DMS79 treated with DMSO at 0.1 percent for 48 hours (cell line): ENCODE measurements around the gene CLDN9.
A peak's percentile ranks its signal among the peaks of the same experiment; 100 is the strongest.

Source experiments
- DNase-seq: peaks from one replicate; lab custom pipeline; 2025; lab: John Stamatoyannopoulos, UW

CLDN9 gene

GRCh38 chr16:3056336-3057180 is 43.8 kb downstream of the CLDN9 start:
- DNase-seq, result no peak

- DNase-seq, result no peak
Observed at GRCh38 chr16:3057181-3058138, 44.7 kb downstream of the CLDN9 start.

GRCh38 chr16:3058139-3059030 is 45.7 kb downstream of the CLDN9 start:
- DNase-seq, result no peak

GRCh38 chr16:3059041-3059722 is 46.5 kb downstream of the CLDN9 start:
- peak; percentile 36 for DNase-seq

GRCh38 chr16:3059723-3060242 is 47.1 kb downstream of the CLDN9 start:
- DNase-seq, result no peak

GRCh38 chr16:3060339-3061127 is 47.8 kb downstream of the CLDN9 start:
- no peak for DNase-seq

GRCh38 chr16:3062553-3062952 is 49.8 kb downstream of the CLDN9 start:
- no peak for DNase-seq

GRCh38 chr16:3063625-3064386 is 51.1 kb downstream of the CLDN9 start:
- DNase-seq, result no peak
